Measurements from ENCODE around the gene CNST.

- TF ChIP-seq SUZ12 (IDR thresholded peaks at IDR 0.05; ENCODE audit: extremely low read depth, insufficient read depth, insufficient read length) (no peak), YY1 (IDR thresholded peaks at IDR 0.05; ENCODE audit: insufficient read depth, insufficient read length) (no peak)
These were observed 129.4 kb downstream of the CNST start for GRCh38 chr1:246695666-246696065.

Measured in NT2/D1 (cell line).